OCI-LY7 (cell line): Measurements from ENCODE around the gene CENPU.

Experiments
- EZH2phosphoT487 ChIP-seq: fragments of 200-600 bp; sonication (generic); IDR thresholded peaks from 2 replicates; pipeline ENCODE4 v1.6.1; 2018; ENCODE audit warnings: low read depth, borderline replicate concordance, mild to moderate bottlenecking, mixed run types, antibody characterized with exemption, low read length, moderate library complexity, mixed read lengths
- TF ChIP-seq, protein P1 (sequence below): fragments of 200-600 bp; sonication (generic); conservative IDR thresholded peaks from 2 replicates; pipeline ENCODE4 v1.5.1; 2014; ENCODE audit warnings: mild to moderate bottlenecking, antibody characterized with exemption, low read length, moderate library complexity, mixed read lengths

DNA sequence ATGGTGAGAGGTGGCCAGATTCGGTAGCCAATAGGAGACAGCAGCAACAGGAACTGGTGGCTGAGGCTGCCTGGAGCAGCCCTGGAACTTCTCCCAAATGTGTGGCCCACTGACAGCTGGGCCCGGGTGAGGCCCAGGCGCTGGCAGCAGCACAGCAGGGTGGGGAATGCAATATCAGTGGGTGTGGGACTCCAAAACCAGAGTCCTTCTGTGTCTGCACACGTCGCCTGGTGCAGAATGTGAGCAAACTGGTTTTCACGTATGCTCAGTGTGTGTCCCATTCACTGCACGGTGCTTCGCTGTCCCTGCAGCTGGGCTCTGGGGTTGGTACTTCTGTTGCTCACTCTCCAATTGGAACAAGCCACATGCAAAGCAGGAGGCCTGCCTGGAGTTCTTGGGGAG lies 14.4 kb upstream of the CENPU start:
- TF ChIP-seq, protein P1, sequence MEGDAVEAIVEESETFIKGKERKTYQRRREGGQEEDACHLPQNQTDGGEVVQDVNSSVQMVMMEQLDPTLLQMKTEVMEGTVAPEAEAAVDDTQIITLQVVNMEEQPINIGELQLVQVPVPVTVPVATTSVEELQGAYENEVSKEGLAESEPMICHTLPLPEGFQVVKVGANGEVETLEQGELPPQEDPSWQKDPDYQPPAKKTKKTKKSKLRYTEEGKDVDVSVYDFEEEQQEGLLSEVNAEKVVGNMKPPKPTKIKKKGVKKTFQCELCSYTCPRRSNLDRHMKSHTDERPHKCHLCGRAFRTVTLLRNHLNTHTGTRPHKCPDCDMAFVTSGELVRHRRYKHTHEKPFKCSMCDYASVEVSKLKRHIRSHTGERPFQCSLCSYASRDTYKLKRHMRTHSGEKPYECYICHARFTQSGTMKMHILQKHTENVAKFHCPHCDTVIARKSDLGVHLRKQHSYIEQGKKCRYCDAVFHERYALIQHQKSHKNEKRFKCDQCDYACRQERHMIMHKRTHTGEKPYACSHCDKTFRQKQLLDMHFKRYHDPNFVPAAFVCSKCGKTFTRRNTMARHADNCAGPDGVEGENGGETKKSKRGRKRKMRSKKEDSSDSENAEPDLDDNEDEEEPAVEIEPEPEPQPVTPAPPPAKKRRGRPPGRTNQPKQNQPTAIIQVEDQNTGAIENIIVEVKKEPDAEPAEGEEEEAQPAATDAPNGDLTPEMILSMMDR = no peak
- no peak for TF ChIP-seq EZH2phosphoT487
